ENCODE results near the gene RABEPK. TPM values are rescaled to one million over a fixed set of nuclear protein-coding genes. Genes with fewer than 3 reads are reported as not detected.

The RABEPK gene
- total RNA-seq, 1 donor from 2014 or later = 11.3 TPM

DNA sequence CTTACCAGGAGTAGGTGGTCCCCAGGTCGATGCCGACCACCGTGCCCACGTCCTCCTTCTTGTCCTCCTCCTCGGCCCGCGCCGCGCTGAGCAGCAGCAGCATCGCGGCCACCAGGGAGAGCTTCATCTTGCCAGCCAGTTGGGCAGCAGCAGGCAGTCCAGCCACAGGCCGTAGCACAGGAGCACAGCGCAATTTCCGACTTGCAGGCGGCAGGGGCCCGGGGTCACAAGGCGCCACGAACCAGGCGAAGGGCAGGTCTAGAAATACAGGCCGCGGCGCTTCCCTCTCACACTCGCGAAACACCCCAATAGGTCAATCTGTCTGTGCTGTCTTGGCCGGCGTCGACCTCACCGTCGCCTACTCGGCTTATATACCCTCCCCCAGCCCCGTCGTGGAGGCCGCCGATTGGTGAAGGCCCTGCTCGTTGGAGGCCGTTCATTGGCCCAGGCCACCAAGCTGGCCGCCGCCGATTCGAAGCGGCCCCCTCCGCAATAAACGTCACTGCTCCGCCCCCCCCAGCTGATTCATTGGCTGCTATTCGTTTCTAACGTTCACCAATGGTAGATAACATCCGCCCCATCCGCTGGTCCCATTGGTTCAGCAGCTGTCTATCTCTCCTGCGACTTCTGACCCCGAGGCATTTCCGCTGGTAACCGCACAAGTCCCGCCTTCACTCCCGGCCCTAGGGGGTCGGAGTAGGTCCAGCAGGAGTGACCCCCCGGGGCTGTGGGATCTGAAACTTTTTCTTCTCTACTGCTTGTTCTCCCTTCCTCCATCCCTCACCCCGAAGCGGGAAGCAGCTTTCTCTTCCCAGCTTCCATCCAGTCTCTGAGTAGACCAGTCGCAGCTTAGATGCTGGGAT lies 40.9 kb downstream of the RABEPK start, which contains the start of gene HSPA5:
Gene HSPA5 (minus strand): TSS at position 344 of the 863 bp plus-strand sequence. CDS start 217 bp downstream, at position 127.
- Mint-ChIP-seq H3K9me3 (ENCODE audit: unreplicated experiment) (peaks cover 9% of the 10 kb centered on the region), H3K36me3 (ENCODE audit: unreplicated experiment) (no peaks in the 10 kb centered on the region), H3K27ac (ENCODE audit: unreplicated experiment) (peak within 1 kb of the TSS; percentile 98), H3K4me1 (ENCODE audit: low read depth, unreplicated experiment) (peaks cover 5% of the 10 kb centered on the region), H3K4me3 (ENCODE audit: unreplicated experiment) (peak within 1 kb of the TSS; percentile 99), H3K27me3 (ENCODE audit: unreplicated experiment) (peaks cover 14% of the 10 kb centered on the region)
- DNase-seq = peak; percentile 99
- TF ChIP-seq CTCF (IDR thresholded peaks at IDR 0.05; ENCODE audit: partially characterized antibody, unreplicated experiment) = no peak

DNA sequence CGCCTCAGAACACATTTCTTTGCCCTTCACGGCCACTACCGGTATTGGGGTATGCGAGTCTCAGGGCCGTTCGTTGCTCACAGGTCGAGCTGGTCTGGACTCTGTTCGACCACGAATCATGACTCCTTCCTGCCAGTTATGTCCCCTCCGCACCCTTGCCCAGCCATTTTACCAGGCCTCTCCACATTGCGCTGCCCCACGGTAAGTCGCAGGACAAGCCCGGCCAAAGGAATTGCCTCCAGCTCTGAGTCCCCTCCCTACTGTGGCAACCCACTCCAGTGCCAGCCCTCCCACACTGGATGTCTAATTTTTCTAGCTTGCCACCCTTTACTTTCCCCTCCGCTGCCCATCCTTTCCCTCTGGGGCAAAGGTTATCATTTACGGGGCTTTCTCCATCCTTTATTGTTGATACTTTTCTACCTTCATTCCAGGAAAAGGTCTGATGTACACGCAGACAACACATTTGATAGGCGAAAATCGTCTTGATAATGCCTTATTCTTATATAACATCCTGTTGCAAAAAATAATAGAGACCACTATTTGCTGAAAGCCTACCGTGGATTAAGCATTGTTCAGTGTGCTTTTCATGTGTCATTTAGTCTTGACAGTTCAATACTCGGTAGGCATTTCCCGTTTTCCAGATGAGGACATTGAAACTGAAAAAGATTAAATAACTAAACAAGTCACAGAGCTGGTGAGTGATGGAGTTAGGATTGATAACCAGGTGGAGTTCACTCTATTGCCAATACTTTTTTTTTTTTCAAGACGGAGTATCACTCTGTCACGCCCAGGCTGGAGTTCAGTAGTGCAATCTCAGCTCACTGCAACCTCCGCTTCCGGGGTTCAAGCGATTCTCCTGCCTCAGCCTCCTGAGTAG lies 41.8 kb downstream of the RABEPK start:
- Mint-ChIP-seq H3K4me1 (ENCODE audit: low read depth, unreplicated experiment) (peaks cover 5% of the 10 kb centered on the region), H3K36me3 (ENCODE audit: unreplicated experiment) (no peaks in the 10 kb centered on the region), H3K27ac (ENCODE audit: unreplicated experiment) (peak overlapping the region; percentile 98), H3K9me3 (ENCODE audit: unreplicated experiment) (peaks cover 9% of the 10 kb centered on the region), H3K27me3 (ENCODE audit: unreplicated experiment) (peaks cover 14% of the 10 kb centered on the region), H3K4me3 (ENCODE audit: unreplicated experiment) (peak overlapping the region; percentile 99)
- TF ChIP-seq CTCF (IDR thresholded peaks at IDR 0.05; ENCODE audit: partially characterized antibody, unreplicated experiment) = no peak
- DNase-seq = peak; percentile 34

- Mint-ChIP-seq H3K36me3 (ENCODE audit: unreplicated experiment) (no peaks in the 10 kb centered on the region), H3K27ac (ENCODE audit: unreplicated experiment) (no peak overlapping the region), H3K9me3 (ENCODE audit: unreplicated experiment) (peaks cover 9% of the 10 kb centered on the region), H3K4me1 (ENCODE audit: low read depth, unreplicated experiment) (peaks cover 2% of the 10 kb centered on the region), H3K27me3 (ENCODE audit: unreplicated experiment) (peaks cover 14% of the 10 kb centered on the region), H3K4me3 (ENCODE audit: unreplicated experiment) (no peak overlapping the region)
- TF ChIP-seq CTCF (IDR thresholded peaks at IDR 0.05; ENCODE audit: partially characterized antibody, unreplicated experiment) = no peak
- DNase-seq = no peak
These were observed 43.5 kb downstream of the RABEPK start for GRCh38 chr9:125243792-125244260.

GRCh38 chr9:125246261-125246667 lies 45.9 kb downstream of the RABEPK start:
- Mint-ChIP-seq H3K9me3 (ENCODE audit: unreplicated experiment) (peaks cover 2% of the 10 kb centered on the region), H3K4me3 (ENCODE audit: unreplicated experiment) (no peak overlapping the region), H3K36me3 (ENCODE audit: unreplicated experiment) (no peaks in the 10 kb centered on the region), H3K4me1 (ENCODE audit: low read depth, unreplicated experiment) (no peaks in the 10 kb centered on the region), H3K27me3 (ENCODE audit: unreplicated experiment) (peaks cover 11% of the 10 kb centered on the region), H3K27ac (ENCODE audit: unreplicated experiment) (no peak overlapping the region)
- TF ChIP-seq CTCF (IDR thresholded peaks at IDR 0.05; ENCODE audit: partially characterized antibody, unreplicated experiment) = no peak
- no peak for DNase-seq

Data from glutamatergic neuron (in vitro differentiated cells).